HUES48 (cell line): ENCODE data around the gene UST.
"Not testable (repeated sequence)": the region's sequence is repeated elsewhere in the genome, so short reads cannot be mapped to it uniquely, and the experiment has no call there.

ENCODE experiments used
- H3K27ac ChIP-seq: one replicate; pipeline ENCODE4 v1.7.0; 2013; ENCODE audit warnings: low read depth, low read length, inconsistent platforms
- H3K27me3 ChIP-seq: 2 replicates; pipeline ENCODE4 v1.6.1; 2013; ENCODE audit warnings: mild to moderate bottlenecking, low read length; ENCODE audit not compliant: control insufficient read depth, insufficient read depth
- H3K36me3 ChIP-seq: 2 replicates; pipeline ENCODE4 v1.6.1; 2013; ENCODE audit warnings: low read length; ENCODE audit not compliant: control insufficient read depth, insufficient read depth
- H3K4me1 ChIP-seq: 2 replicates; pipeline ENCODE4 v1.6.1; 2013; ENCODE audit warnings: mild to moderate bottlenecking, low read length; ENCODE audit not compliant: control insufficient read depth, insufficient read depth
- H3K4me3 ChIP-seq: 2 replicates; pipeline ENCODE4 v1.5.1; 2013; ENCODE audit warnings: mild to moderate bottlenecking, low read depth, low read length
- H3K9ac ChIP-seq: 2 replicates; pipeline ENCODE4 v1.6.1; 2013; ENCODE audit warnings: mild to moderate bottlenecking, low read depth, low read length, moderate library complexity
- H3K9me3 ChIP-seq: 2 replicates; pipeline ENCODE4 v1.6.1; 2013; ENCODE audit warnings: low read length; ENCODE audit not compliant: control insufficient read depth, insufficient read depth

UST gene

DNA sequence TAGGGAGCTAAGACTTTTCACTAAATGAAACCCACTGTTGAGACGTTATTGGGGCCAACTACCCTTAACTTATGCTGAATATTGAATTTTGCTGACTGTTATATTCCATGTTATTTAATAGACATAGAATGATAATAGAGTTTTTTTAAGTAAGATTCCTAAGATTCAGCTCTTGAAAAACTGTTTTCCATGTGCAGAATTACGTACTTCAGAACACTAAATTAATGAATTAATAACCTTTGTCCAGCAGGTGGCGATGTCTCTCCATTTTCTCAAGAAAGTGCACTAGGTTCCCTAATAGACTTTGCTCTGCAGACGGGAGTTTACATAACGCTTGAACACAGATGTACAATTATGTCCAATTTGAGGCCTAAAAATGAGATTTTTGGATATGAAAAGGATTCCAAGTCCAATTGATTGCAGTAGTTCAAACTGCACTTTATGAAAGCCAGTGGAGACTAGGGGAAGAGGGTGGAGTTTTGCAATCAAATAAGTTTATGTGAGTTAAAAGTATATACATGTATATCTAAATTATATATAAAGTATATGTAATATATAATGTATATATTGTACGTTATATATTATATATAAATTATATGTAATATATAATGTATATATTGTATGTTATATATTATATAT lies 282.1 kb downstream of the UST start:
- Histone ChIP-seq H3K27me3 (no peaks in the 10 kb centered on the region), H3K9me3 (no peaks in the 10 kb centered on the region), H3K4me3 (no peak overlapping the region), H3K36me3 (peaks cover 2% of the 10 kb centered on the region; the same call in 1 of the 2 replicates), H3K9ac (no peak overlapping the region), H3K27ac (no peak overlapping the region), H3K4me1 (peaks cover 3% of the 10 kb centered on the region; the same call in 1 of the 2 replicates)

DNA sequence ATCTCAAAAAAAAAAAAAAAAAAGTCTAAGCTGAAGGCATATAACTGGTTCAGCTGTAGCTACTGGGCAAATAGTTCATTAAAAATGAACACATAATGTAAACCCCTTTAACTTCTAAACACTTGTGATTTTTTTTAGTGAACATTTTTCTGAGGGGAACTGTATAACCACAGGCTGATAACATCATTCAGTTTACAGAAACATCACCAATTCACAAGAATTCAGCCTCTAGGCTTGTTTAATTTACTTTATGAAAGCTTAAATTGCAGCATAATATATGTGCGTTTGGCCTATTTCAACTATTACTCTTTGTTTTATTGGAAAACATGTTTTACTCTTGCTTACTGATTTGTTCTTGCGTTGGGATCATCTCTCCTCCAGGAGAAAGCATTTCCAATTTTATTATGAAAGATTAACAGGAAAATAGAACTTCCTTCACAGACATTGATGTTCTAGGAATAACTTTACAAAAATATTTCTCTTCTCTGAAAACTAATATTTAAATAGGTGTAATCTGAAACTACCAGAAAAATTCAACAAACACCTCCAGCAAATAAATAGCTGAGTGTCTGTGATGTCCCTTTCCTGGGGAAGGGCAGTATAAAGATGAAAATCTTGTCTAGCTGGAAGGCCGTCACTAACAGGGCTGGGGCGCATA lies 284.5 kb downstream of the UST start:
- H3K36me3 ChIP-seq = no peaks in the 10 kb centered on the region
- H3K9ac ChIP-seq = no peak overlapping the region
- no peaks in the 10 kb centered on the region for H3K9me3 ChIP-seq
- no peak overlapping the region for H3K4me3 ChIP-seq
- H3K27me3 ChIP-seq = no peaks in the 10 kb centered on the region
- no peak overlapping the region for H3K27ac ChIP-seq
- H3K4me1 ChIP-seq = peaks cover 3% of the 10 kb centered on the region; the same call in 1 of the 2 replicates

GRCh38 chr6:149031859-149032598 lies 285.2 kb downstream of the UST start:
- H3K9ac ChIP-seq = no peak overlapping the region
- peaks cover 8% of the 10 kb centered on the region for H3K4me1 ChIP-seq
- no peak overlapping the region for H3K4me3 ChIP-seq
- H3K36me3 ChIP-seq = no peaks in the 10 kb centered on the region
- no peaks in the 10 kb centered on the region for H3K27me3 ChIP-seq
- H3K9me3 ChIP-seq = no peaks in the 10 kb centered on the region
- H3K27ac ChIP-seq = no peak overlapping the region

GRCh38 chr6:149032599-149033405 lies 286.0 kb downstream of the UST start:
- no peaks in the 10 kb centered on the region for H3K36me3 ChIP-seq
- no peak overlapping the region for H3K4me3 ChIP-seq
- peaks cover 16% of the 10 kb centered on the region for H3K4me1 ChIP-seq
- H3K27me3 ChIP-seq = no peaks in the 10 kb centered on the region
- no peak overlapping the region for H3K9ac ChIP-seq
- no peak overlapping the region for H3K27ac ChIP-seq
- H3K9me3 ChIP-seq = no peaks in the 10 kb centered on the region

GRCh38 chr6:149033454-149033853 lies 286.6 kb downstream of the UST start:
- H3K9me3 ChIP-seq = no peaks in the 10 kb centered on the region
- no peak overlapping the region for H3K4me3 ChIP-seq
- no peak overlapping the region for H3K27ac ChIP-seq
- H3K27me3 ChIP-seq = no peaks in the 10 kb centered on the region
- no peaks in the 10 kb centered on the region for H3K36me3 ChIP-seq
- no peak overlapping the region for H3K9ac ChIP-seq
- H3K4me1 ChIP-seq = peaks cover 17% of the 10 kb centered on the region

DNA sequence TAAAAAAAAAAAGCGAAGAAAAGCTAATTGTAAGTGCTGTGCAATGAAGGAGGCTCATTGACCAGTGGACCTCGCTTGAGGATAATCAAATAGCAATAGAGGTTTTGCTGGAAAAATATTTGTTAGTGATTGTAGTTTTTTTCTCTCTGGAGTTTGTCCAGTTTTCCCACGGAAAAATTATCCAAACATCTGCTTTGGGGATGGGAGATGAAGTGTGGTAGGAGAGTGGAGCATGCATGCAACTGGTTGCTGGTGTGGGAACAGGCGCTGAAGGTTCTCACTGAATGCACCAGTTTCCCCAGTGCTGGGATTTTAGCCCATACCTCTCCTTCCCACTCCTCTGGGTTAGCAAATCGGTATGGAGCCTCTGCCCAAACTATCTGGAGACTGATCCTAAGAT lies 288.9 kb downstream of the UST start:
- Histone ChIP-seq H3K9ac (no peak overlapping the region), H3K4me3 (no peak overlapping the region), H3K36me3 (no peaks in the 10 kb centered on the region; the same call in 1 of the 2 replicates), H3K27me3 (no peaks in the 10 kb centered on the region), H3K27ac (no peak overlapping the region), H3K9me3 (no peaks in the 10 kb centered on the region), H3K4me1 (peaks cover 17% of the 10 kb centered on the region)

GRCh38 chr6:149037051-149037671 lies 290.3 kb downstream of the UST start:
- Histone ChIP-seq H3K9me3 (no peaks in the 10 kb centered on the region), H3K4me3 (no peak overlapping the region), H3K4me1 (peaks cover 17% of the 10 kb centered on the region), H3K9ac (no peak overlapping the region; the same call in 1 of the 2 replicates), H3K27me3 (no peaks in the 10 kb centered on the region), H3K36me3 (no peaks in the 10 kb centered on the region; the same call in 1 of the 2 replicates), H3K27ac (peak overlapping the region; percentile 61)

GRCh38 chr6:149039025-149039424 lies 292.2 kb downstream of the UST start:
- H3K9me3 ChIP-seq, H3K36me3 ChIP-seq, H3K9ac ChIP-seq, H3K27me3 ChIP-seq, H3K4me3 ChIP-seq, H3K27ac ChIP-seq: not testable (repeated sequence)
- H3K4me1 ChIP-seq = peaks cover 14% of the 10 kb centered on the region

DNA sequence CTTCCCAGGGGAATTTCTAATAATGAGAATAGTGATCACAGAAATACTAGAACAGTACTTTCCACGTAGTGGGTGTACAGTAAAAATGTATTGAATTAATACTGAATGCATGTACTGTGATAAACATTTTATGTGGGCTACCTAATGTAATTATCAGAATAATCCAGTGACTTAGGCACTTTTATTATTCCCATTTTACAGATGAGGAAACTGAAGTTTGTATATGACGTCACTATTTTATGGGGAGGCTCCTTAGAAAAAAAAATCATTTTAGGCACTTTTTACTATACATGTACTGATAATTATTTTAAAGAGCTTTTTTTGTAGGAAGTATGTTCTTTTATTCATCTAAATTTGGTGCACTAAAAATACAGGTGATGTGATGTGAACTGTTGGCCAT lies 295.1 kb downstream of the UST start:
- Histone ChIP-seq H3K27me3 (no peaks in the 10 kb centered on the region), H3K9me3 (no peaks in the 10 kb centered on the region), H3K9ac (no peak overlapping the region), H3K4me3 (no peak overlapping the region), H3K27ac (no peak overlapping the region), H3K36me3 (no peaks in the 10 kb centered on the region; the same call in 1 of the 2 replicates), H3K4me1 (peaks cover 19% of the 10 kb centered on the region)

DNA sequence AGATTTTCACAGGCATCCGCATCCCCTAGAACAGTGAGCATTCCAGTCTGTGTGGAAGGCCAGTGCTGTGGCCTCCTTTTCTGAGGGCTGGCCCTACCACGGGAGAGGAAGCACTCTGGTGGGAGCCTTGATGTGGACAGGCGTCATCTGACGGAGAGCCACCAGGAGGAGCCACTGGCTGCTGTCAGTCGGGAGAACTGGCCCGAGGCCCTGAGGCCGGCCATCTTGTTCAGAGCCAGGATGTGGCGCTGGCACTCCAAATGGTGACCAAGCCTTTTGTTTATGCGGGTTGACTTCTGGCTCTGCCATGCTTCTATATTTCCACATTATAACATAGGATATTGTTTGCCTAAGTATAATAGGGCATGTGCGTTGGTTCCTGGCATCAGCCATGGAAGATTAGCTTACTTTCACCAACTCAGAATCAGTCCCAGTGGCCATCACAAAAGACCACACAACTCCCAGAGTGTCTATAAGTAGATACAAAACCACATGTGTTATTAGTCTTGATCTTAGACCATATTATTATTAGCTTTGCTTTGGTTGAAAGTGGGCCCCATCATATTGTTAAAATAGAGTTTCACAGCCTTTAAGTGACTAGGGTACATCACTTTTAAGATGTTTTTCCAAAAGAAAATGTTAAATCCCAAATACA lies 296.8 kb downstream of the UST start:
- Histone ChIP-seq H3K9me3 (no peaks in the 10 kb centered on the region), H3K4me1 (peaks cover 15% of the 10 kb centered on the region), H3K27me3 (no peaks in the 10 kb centered on the region), H3K4me3 (no peak overlapping the region), H3K9ac (no peak overlapping the region), H3K27ac (no peak overlapping the region), H3K36me3 (no peaks in the 10 kb centered on the region; the same call in 1 of the 2 replicates)
